ENCODE data around the gene HS2ST1.
A peak's percentile ranks its signal among the peaks of the same experiment; 100 is the strongest.

HS2ST1 gene

GRCh38 chr1:87117761-87118368, 203.4 kb downstream of the HS2ST1 start:
- no peak for DNase-seq

- no peak for DNase-seq
These were observed 205.2 kb downstream of the HS2ST1 start for GRCh38 chr1:87119541-87120140.

DNA sequence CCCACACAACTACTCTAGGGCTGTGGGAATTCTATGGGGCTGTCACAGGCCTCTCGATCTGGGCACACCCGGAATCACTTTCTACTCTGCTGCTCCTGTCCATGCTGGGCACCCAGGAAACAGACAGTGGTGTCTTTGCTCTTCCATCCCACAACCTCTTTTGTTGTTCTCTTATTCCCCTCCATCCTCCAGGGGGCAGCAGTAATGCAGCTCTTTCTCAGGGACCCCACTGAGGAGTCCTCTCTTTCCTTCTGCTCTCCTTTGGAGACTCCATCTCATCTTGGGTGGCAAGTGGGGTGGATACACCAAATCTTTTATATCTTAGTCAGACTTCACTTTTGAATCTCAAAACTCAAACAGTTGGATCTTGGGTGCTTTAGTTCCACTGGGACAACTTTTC, 206.3 kb downstream of the HS2ST1 start:
- no peak for DNase-seq

- no peak for DNase-seq
These were observed 207.3 kb downstream of the HS2ST1 start for GRCh38 chr1:87121711-87122163.

DNA sequence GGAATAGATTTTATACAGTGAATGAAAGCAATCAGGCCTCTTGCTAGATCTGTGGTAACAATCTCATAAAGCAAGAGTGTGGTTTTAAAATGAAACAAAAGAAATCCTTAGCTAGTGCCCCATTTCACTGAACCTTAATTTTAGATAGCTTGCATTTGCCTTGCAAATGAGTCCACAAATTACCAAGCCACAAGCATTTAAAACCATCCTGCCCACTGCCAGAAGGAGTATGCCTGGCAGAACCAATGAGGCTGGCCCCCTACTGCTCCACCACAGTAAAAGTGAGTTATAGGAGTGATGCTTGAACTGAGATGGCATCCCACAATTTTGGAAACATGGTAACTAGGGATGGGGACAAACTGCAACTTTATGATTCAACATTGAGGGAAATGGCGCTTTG, 207.8 kb downstream of the HS2ST1 start:
- DNase-seq: no peak

DNA sequence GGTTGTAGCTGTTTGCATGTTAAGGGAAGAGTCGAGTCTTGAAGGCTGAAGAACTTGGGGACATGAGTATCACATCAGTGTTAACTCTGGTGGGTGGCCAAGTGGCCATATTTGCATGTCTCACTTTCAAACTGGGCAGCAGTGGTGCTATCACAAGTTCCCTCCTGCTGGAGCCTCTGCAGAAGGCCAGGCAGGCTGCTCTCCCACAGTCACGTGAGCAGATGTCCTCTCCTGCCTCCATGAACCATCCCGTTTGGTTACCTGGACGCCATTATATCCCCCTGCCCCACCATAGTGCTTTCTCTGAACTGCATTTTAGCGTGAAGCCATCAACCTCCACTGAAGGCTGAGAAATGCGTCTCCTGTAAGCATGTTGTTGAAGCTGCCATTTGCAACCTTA, 209.2 kb downstream of the HS2ST1 start:
- DNase-seq: no peak

DNA sequence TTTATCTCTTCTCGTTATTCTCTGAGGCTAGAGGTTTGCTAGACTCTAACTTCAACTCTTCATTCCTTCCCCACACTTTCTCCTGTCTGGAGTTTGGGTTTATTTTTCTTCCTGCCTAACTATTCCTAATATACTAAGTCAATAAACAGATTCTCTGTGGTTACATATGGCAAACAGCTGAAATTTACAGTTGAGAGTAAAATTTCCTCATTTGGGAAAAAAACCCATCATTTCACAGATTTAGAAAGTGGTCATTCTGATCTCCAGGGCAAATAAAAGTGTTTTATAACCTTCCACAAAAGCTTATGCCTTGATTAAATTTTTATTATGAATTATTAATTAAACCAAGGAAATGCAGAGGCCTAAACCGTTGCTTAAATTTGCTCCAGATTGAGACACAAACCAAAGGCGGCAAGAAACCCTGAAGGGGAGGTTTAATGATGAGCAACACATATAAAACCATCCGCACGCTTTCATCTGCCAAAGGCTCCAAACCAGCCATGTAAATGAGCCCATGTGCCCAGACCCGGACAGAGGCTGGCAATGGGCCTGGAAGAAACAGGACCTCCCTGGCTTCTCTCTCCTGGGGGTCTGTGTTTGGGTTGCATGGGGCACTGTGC, 212.6 kb downstream of the HS2ST1 start:
- no peak for DNase-seq

GRCh38 chr1:87127581-87127980, 213.1 kb downstream of the HS2ST1 start:
- DNase-seq: no peak

- DNase-seq: no peak
These were observed 214.6 kb downstream of the HS2ST1 start for GRCh38 chr1:87129038-87129437.

DNA sequence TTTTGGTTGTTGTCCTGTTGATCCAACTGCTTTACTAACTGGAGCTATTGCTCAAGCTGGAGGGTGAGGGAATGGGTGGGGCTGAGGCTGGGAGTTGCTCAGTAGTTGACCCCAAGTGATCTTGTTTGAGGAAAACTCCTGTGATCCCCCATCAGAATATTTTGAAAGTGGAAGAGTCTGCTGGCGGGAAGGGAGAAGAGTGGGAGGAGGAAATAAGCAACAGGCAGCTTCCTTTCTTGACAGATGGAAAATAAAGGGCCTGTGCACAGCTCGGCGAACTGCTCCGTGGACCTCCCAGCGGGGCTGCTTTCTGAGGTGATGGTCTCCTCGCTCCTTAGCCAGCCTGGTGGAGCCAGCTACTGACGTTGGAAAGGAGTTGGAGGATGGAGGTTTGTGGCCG, 215.2 kb downstream of the HS2ST1 start:
- DNase-seq: no peak

- no peak for DNase-seq
These were observed 216.0 kb downstream of the HS2ST1 start for GRCh38 chr1:87130438-87130837.

- DNase-seq: peak; percentile 70
These were observed 217.4 kb downstream of the HS2ST1 start for GRCh38 chr1:87131809-87132283.

GRCh38 chr1:87132284-87132870, 217.9 kb downstream of the HS2ST1 start:
- no peak for DNase-seq

- DNase-seq: no peak
These were observed 219.6 kb downstream of the HS2ST1 start for GRCh38 chr1:87134061-87134460.

GRCh38 chr1:87134625-87135328, 220.3 kb downstream of the HS2ST1 start:
- no peak for DNase-seq

DNA sequence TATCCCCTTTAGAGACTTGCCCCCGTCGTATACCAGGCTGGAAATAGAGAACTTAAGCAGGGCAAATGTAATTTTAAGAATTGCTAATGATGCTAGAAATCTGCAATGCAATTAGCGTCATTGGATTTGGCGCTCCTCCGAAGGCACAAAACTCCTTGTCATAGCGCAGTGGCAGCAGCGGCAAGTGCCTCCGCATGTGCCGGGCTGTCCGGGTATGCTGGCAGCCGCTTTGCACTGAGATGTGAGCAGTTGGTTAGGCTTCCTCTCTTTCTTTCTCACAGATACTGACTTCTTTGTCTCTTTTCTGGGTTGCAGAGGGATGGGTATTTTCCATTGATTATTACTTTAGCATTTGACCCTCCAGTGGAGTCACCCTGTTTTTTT, 220.9 kb downstream of the HS2ST1 start:
- DNase-seq: no peak

DNA sequence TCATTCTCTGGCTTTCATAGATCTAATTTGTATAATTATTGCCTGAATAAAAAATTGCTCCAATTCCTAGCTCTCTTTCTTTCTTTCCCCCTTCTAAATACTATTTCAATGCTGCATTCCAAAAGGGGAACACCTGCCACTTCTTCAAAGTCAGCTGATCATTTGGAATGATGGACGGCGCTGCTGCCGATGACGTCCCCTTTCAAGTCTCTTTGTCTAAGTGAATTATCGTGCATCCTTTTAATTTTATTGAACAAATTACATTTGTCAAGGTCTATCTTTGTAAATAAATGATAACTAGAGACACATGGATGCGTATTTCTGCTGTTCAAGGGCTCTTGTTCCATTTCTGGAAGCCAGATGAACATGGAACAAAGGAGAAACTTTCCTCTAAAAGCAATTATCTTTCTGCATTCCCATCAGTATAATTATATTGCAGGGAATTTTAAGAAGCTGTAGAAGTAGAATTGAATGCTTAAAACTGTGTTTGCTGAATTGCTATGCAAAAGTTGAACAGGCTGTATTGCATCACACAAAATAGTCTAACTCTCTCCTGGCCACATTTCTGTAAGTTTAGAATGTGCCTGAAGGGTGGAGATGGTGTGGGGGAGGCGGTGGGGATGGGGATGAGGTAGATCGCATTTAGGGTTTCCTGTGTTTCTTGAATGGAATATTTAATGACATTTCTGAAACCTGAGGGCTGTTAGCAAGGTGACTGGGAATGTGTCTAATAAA, 222.3 kb downstream of the HS2ST1 start:
- DNase-seq: no peak

- DNase-seq: no peak
These were observed 222.9 kb downstream of the HS2ST1 start for GRCh38 chr1:87137342-87137739.

DNA sequence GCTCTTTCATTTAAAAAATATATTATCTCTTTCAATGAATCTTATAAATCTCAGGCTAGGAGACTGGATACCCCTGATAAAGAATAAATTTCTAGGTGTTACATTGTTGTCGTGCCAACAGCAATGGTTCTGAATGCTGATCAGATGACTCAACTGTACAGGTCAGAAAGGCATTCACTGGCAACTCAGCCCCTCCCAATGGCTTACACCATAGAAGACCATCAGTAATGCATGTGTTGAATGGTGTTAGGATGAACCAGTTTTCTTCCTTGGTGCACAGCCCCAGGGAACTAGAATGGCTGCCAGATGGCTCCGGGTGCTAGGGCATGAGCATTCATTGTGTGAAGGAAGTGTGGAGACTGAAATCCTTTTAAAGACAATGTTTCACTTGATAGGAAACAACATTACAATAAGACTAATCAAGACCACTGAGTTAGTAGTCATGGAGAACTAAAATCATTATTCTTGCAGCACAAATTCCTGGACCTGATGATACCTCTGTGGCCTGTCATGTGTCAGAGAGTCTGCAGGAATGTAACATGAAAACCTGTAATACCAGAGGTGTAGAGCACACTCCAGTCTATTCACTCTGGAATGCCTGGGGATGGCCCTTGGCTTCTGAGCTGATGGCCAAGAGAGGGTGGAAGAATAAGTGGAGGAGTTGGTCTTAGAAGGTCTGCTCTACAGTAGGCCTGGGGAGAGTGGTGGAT, 226.6 kb downstream of the HS2ST1 start:
- DNase-seq: no peak

DNA sequence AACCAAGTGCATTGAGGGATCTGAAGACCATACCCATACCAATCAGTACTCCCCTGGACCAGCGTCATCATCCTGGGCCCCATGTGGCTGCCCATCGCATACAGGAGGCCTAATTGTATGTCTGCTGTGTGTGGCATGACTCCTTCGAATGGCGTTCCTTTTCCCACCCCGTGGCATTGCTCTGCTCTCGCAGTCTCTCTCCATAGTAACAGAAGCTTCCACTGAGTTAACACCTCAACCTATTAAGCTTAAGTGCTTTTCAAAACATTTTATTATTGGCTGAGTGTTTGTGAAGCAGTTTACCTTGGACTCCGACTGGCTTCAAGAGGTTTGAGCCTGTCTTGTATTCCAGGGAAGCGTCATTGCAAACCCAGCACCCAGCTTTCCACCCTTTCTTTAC, 227.1 kb downstream of the HS2ST1 start:
- DNase-seq: no peak

GRCh38 chr1:87143413-87144135, 229.1 kb downstream of the HS2ST1 start:
- no peak for DNase-seq

Data from activated CD4-positive, alpha-beta T cell treated with anti-CD3 and anti-CD28 coated beads, Interleukin-2, amount 50 U/mL, for 1 hour (primary cell).